HUES6 (cell line): Measurements from ENCODE around the gene DDX53.

Experiments
- H3K27ac ChIP-seq: 2 replicates; pipeline ENCODE4 v1.7.0; 2013; ENCODE audit warnings: low read depth, mild to moderate bottlenecking, low read length, inconsistent platforms
- H3K27me3 ChIP-seq: 2 replicates; pipeline ENCODE4 v1.6.1; 2013; ENCODE audit warnings: low read length; ENCODE audit not compliant: control insufficient read depth, insufficient read depth
- H3K36me3 ChIP-seq: 2 replicates; pipeline ENCODE4 v1.6.1; 2013; ENCODE audit warnings: low read length; ENCODE audit not compliant: control insufficient read depth, insufficient read depth
- H3K4me1 ChIP-seq: 2 replicates; pipeline ENCODE4 v1.6.1; 2013; ENCODE audit warnings: low read length; ENCODE audit not compliant: control insufficient read depth, insufficient read depth
- H3K4me3 ChIP-seq: 2 replicates; pipeline ENCODE4 v1.5.1; 2013; ENCODE audit warnings: low read depth, low read length
- H3K9ac ChIP-seq: one replicate; pipeline ENCODE4 v1.6.1; 2013; ENCODE audit warnings: mild to moderate bottlenecking, low read length
- H3K9me3 ChIP-seq: 2 replicates; pipeline ENCODE4 v1.6.1; 2013; ENCODE audit warnings: low read depth, low read length; ENCODE audit not compliant: control insufficient read depth, insufficient read depth

Gene DDX53

GRCh38 chrX:22999696-23000223, at the start of gene DDX53:
Gene DDX53 (plus strand): TSS chrX:22999960. CDS start chrX:23000058, 98 bp downstream.
- Histone ChIP-seq H3K9me3 (no peaks in the 10 kb centered on the region), H3K27ac (no peak within 1 kb of the TSS), H3K27me3 (no peaks in the 10 kb centered on the region), H3K4me1 (no peaks in the 10 kb centered on the region), H3K36me3 (no peaks in the 10 kb centered on the region), H3K9ac (no peak within 1 kb of the TSS), H3K4me3 (no peak within 1 kb of the TSS)

GRCh38 chrX:22950269-22951266, 49.2 kb upstream of the DDX53 start:
- Histone ChIP-seq H3K9ac (no peak overlapping the region), H3K27ac (no peak overlapping the region), H3K4me1 (peaks cover 11% of the 10 kb centered on the region)

GRCh38 chrX:22952010-22952409, 47.8 kb upstream of the DDX53 start:
- H3K27me3 ChIP-seq = no peaks in the 10 kb centered on the region; the same call in 1 of the 2 replicates
- no peaks in the 10 kb centered on the region for H3K9me3 ChIP-seq
- H3K4me3 ChIP-seq = no peak overlapping the region
- no peak overlapping the region for H3K27ac ChIP-seq
- H3K4me1 ChIP-seq = peaks cover 11% of the 10 kb centered on the region
- no peak overlapping the region for H3K9ac ChIP-seq
- H3K36me3 ChIP-seq = no peaks in the 10 kb centered on the region

More at GRCh38 chrX:22950269-22951266, 49.2 kb upstream of the DDX53 start:
- H3K27me3 ChIP-seq = no peaks in the 10 kb centered on the region; the same call in 1 of the 2 replicates
- H3K9me3 ChIP-seq = no peaks in the 10 kb centered on the region
- no peak overlapping the region for H3K4me3 ChIP-seq
- no peaks in the 10 kb centered on the region for H3K36me3 ChIP-seq

GRCh38 chrX:22958250-22958649, 41.5 kb upstream of the DDX53 start:
- Histone ChIP-seq H3K27me3 (no peaks in the 10 kb centered on the region; the same call in 1 of the 2 replicates), H3K4me1 (no peaks in the 10 kb centered on the region), H3K4me3 (no peak overlapping the region), H3K9ac (no peak overlapping the region), H3K27ac (no peak overlapping the region), H3K36me3 (no peaks in the 10 kb centered on the region), H3K9me3 (no peaks in the 10 kb centered on the region)

GRCh38 chrX:22959204-22959920, 40.4 kb upstream of the DDX53 start:
- Histone ChIP-seq H3K9ac (no peak overlapping the region), H3K27ac (no peak overlapping the region)

GRCh38 chrX:22963196-22963595, 36.6 kb upstream of the DDX53 start:
- Histone ChIP-seq H3K36me3 (no peaks in the 10 kb centered on the region), H3K27me3 (no peaks in the 10 kb centered on the region; the same call in 1 of the 2 replicates), H3K4me1 (0 out of 2 replicates have a peak, but pooled peaks cover under 1% of the 10 kb centered on the region), H3K9me3 (no peaks in the 10 kb centered on the region), H3K4me3 (no peak overlapping the region), H3K9ac (no peak overlapping the region), H3K27ac (no peak overlapping the region)

More at GRCh38 chrX:22959204-22959920, 40.4 kb upstream of the DDX53 start:
- H3K9me3 ChIP-seq = no peaks in the 10 kb centered on the region
- H3K36me3 ChIP-seq = no peaks in the 10 kb centered on the region
- H3K4me3 ChIP-seq = no peak overlapping the region
- H3K27me3 ChIP-seq = no peaks in the 10 kb centered on the region; the same call in 1 of the 2 replicates
- H3K4me1 ChIP-seq = no peaks in the 10 kb centered on the region

- no peaks in the 10 kb centered on the region; the same call in 1 of the 2 replicates for H3K27me3 ChIP-seq
- no peak overlapping the region for H3K4me3 ChIP-seq
- H3K9ac ChIP-seq = no peak overlapping the region
- no peaks in the 10 kb centered on the region for H3K9me3 ChIP-seq
- peaks cover 8% of the 10 kb centered on the region; the same call in 1 of the 2 replicates for H3K4me1 ChIP-seq
- no peaks in the 10 kb centered on the region for H3K36me3 ChIP-seq
- no peak overlapping the region for H3K27ac ChIP-seq
Measured at GRCh38 chrX:22968494-22968893, 31.3 kb upstream of the DDX53 start.

GRCh38 chrX:22969411-22969810, 30.3 kb upstream of the DDX53 start:
- Histone ChIP-seq H3K27ac (no peak overlapping the region), H3K27me3 (no peaks in the 10 kb centered on the region; the same call in 1 of the 2 replicates), H3K36me3 (no peaks in the 10 kb centered on the region), H3K4me3 (no peak overlapping the region), H3K4me1 (peaks cover 8% of the 10 kb centered on the region; the same call in 1 of the 2 replicates), H3K9me3 (no peaks in the 10 kb centered on the region), H3K9ac (no peak overlapping the region)

GRCh38 chrX:22970861-22971260, 28.9 kb upstream of the DDX53 start:
- no peak overlapping the region for H3K9ac ChIP-seq
- no peaks in the 10 kb centered on the region; the same call in 1 of the 2 replicates for H3K27me3 ChIP-seq
- no peak overlapping the region for H3K4me3 ChIP-seq
- no peak overlapping the region for H3K27ac ChIP-seq
- no peaks in the 10 kb centered on the region for H3K9me3 ChIP-seq
- H3K36me3 ChIP-seq = no peaks in the 10 kb centered on the region
- H3K4me1 ChIP-seq = peaks cover 8% of the 10 kb centered on the region; the same call in 1 of the 2 replicates

GRCh38 chrX:22974616-22975015, 25.1 kb upstream of the DDX53 start:
- H3K27me3 ChIP-seq = no peaks in the 10 kb centered on the region; the same call in 1 of the 2 replicates
- no peaks in the 10 kb centered on the region for H3K4me1 ChIP-seq
- H3K9me3 ChIP-seq = no peaks in the 10 kb centered on the region
- no peak overlapping the region for H3K9ac ChIP-seq
- H3K36me3 ChIP-seq = no peaks in the 10 kb centered on the region
- H3K27ac ChIP-seq = no peak overlapping the region
- H3K4me3 ChIP-seq = no peak overlapping the region
